Measurements from ENCODE around the gene LNX2. TPM values are rescaled to one million over a fixed set of nuclear protein-coding genes. Genes with fewer than 3 reads are reported as not detected.
"Not testable (repeated sequence)": the region's sequence is repeated elsewhere in the genome, so short reads cannot be mapped to it uniquely, and the experiment has no call there.

LNX2 gene
- total RNA-seq, 1 donor from 2014 or later = 10.1 TPM

DNA sequence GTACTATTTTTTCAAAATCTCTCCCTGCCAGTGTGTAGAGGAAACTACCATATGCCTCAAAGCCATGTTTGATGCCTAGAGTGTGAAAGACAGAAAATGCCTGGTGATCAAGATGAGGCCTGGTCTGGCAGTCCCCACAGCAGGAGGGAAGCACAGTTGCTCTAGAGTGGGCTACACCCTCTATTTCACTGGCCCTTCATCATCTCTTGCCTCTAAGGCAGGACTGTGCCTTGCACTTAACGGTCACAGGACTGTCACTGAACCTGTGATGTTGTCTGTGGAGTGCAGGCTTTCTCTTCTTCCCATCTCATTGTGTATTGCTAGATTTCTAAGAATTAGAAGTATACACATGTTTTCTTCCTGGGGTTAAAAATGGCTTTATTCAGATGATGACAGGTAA lies 17.7 kb upstream of the LNX2 start:
- ATAC-seq (no peak), DNase-seq (ENCODE audit: low spot score) (no peak)

DNA sequence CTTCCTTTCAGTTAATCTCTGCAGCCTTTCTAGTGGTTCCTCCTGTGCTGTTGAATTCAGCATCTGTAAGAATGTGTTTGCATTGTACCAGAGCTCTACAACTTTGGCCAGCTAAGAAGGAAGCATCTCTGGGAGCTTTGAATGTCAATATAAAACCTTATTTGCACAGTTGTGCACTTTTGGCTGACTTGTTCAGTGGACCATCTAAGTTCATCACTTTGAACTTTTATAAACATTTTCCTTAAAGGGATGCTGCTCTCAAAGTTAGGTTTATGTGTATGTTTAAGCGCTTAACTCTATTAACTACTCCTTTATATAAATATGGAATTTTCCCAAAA lies 16.9 kb upstream of the LNX2 start:
- ATAC-seq (peak; percentile 42), DNase-seq (ENCODE audit: low spot score) (no peak)

DNA sequence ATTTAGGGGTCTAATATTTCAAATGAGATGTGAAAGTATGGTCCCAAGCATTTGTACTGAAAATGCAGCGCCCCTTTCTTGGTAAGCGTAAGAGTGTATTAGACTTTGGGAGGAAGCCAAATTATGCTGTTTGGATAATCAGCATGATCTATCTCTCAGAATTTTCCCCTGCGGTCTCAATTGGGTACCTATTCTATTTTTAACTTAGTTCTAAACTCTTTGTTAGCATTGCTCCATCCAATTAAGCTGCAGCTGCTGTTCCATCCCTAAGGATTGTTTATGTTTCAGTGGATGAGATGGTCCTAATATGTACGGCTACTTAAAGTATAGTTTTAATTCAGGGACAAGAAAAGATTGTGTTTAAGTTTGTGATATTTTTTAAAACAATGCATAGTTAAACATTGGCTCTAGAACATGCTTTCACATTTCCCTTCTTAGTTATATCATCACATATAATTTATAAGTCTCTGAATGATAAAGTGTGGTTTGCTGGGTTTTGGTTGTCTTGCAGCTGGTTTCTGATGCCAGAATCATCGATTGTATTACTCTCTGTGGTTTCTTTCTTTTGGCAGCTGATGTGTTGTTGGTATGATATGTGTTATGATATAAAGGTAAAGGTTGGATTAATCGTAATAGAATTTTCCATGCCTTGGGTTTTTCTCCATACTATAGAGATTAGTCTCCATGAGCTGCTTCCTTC lies 16.4 kb upstream of the LNX2 start:
- ATAC-seq (no peak), DNase-seq (ENCODE audit: low spot score) (no peak)

DNA sequence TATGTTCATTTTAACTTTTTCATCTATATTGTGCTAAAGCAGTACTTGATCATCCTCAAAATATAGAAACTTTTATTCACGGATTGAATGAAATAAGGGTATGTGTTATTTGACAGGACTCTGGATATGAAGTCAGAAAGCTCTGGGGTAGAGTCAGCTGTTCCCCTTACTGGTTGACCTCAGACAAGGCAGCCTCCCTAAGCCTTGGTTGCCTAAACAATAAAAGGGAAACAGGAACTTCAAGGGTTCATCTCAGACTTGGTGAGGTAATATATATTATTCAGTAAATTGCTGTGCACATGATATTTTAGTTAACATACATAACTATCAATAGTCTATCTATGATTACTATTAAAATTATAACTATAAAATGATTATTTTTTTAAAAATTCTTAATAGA lies 14.9 kb upstream of the LNX2 start:
- DNase-seq (ENCODE audit: low spot score) (no peak), ATAC-seq (no peak)

DNA sequence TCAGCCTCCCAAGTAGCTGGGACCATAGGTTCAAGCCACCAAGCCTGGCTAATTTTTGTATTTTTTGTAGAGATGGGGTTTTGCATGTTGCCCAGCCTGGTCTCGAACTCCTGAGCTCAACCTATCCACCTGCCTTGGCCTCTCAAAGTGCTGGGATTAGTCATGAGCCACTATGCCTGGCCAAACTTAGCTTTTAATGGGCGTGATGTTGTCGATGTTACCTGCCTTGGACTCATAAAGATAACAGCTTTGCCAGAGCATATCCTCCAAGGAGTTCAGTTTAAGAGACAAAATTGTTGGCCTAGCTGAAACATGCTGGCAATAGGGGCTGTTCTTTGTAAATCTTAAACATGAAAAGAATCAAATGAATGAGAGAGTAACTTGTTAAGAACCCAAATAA lies 14.5 kb upstream of the LNX2 start:
- DNase-seq (ENCODE audit: low spot score) = no peak
- no peak for ATAC-seq

DNA sequence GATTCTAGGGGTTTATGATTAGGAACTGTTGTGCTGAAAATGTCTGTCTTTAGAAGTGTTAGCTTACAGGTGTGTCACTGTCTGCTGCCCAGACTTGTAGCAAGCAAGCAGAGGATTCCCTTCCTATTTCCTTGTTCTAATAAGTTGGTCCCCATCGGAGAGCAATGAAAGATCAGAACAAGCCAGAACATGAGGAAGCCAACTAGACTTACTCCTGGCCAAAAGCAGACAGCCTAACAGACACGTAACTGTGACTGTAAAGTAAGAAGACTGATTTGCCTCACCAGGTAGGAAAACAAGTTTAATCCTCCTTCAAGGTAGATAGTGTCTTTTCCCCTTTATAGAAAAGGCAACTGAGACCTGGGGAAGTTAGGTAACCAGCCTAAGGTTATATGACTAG lies 13.9 kb upstream of the LNX2 start:
- no peak for DNase-seq (ENCODE audit: low spot score)
- ATAC-seq = no peak

DNA sequence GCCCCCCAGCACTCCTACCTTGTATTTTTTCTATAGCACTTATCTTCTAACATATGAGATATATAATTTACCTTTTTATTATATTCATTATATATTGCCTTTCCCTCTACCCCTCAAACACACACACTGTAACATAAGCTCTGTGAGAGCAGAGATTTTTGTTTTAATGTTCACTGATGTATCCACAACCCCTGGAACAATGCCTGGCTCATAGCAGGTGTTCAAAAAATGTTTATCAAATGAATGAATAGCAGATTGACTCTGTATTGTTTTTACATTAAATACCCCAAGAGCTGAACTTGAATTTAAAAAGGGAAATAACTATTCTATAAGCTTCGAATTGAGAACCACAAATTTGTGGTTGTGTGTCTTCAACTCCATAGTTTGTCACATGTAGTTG lies 12.3 kb upstream of the LNX2 start:
- no peak for DNase-seq (ENCODE audit: low spot score)
- ATAC-seq = no peak

DNA sequence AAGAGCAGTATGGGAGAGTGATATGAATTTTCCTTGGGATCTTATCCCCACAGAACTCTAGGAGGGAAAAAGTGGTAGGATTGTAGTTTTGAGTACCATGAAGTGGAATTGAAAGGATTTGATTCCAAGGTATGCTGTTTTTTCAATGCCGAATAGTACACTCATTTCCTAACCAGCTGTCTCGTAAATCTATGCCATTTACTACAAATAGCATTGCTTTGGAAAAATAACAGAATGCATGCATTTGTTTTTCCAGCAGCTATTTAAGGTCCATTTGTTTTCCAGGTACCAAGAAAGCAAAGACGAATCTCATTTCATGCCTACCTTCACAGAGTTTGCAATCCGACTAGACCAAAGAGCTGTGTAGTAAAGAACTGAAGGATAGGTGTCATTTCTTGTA lies 11.9 kb upstream of the LNX2 start:
- DNase-seq (ENCODE audit: low spot score) (no peak), ATAC-seq (no peak)

DNA sequence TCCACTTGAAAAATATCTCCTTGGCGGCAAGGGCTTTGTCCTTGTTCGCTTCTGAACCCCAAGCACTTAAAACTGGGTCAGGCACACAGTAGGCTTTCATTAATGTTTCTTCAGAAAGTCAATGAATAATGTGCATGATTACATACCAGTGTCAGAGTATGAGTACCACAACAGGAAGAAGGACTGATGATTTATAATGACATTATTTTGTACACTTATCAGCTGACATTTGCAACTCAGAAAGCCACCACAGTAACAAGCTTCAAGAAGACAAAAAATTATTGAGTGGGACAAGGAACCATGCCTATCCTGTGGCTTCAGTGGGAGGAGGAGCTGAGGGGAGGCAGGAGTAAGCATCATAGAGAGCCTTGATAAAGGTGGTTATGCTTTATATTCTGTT lies 11.3 kb upstream of the LNX2 start:
- ATAC-seq = no peak

DNA sequence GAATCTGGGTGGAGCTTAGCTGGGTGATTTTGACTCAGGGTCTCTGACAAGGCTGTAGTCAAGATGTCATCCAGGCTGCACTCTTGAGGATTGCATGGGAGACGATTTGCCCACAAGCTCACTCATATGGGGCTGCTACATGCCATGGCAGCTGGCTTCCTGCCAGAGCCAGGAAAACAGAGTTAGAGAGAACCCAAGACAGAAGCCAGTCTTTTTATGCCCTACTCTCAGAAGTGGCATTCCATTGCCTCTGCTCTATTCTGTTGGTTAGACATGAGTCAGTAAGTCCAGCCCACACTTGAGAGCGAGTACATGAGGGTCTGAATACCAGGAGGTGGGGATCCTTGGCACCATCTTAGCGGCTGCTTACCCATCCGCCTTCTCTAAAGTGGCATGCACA lies 10.8 kb upstream of the LNX2 start:
- DNase-seq (ENCODE audit: low spot score) (no peak), ATAC-seq (no peak)

More for the DNA sequence above, 11.3 kb upstream of the LNX2 start:
- no peak for DNase-seq (ENCODE audit: low spot score)

DNA sequence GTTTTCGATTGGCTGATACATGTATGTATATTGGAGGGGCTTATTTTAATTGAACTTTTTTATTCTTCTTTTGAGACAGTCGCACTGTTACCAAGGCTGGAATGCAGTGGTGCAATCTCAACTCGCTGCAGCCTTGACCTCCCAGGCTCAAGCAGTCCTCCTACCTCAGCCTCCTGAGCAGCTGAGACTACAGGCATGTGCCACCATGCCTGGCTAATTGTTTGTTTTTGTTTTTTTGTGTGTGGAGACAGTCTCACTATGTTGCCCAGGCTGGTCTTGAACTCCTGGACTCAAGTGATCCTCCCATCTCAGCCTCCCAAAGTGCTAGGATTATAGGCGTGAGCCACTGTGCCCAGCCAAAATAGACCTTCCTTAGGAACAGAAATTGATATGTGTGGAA lies 8.4 kb upstream of the LNX2 start:
- DNase-seq (ENCODE audit: low spot score); ATAC-seq: not testable (repeated sequence)

DNA sequence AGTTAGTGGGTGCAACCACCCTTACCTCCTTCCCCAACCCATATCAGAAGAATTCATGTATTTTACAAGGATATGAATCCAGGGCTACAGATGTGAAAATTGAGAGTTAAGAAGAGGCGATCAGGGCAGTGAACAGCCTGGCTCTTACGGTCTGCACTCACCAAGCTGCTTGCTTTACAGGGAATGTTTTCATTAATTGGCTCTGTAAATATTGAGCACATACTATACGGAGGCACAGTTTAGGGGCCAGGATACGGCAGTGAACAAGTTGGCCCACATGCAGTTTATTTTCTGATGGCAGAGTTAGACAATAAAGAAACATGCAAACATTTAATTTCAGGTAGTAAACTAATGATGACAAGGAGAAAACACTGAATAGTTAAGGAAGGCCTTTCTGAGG lies 7.8 kb upstream of the LNX2 start:
- DNase-seq (ENCODE audit: low spot score) = no peak
- no peak for ATAC-seq

DNA sequence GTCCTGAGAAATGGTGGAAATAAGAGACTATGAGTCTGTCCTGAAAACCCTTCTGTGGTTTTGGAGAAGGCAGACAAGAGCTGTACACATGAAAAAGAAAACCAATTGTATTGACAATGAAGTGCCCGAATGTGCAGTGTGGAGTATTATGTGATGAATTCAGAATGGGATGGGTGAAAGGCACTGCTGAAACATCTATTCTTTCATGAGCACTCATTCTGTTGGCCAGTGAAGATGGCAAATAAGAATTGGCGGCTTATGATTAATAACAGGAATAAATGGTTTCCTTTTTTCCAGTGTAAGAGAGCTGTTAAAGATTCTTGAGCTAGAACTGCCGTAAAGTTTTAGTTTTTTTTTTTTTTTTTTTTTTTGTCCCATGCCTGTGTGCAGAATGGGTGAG lies 7.1 kb upstream of the LNX2 start:
- no peak for DNase-seq (ENCODE audit: low spot score)
- ATAC-seq = no peak

DNA sequence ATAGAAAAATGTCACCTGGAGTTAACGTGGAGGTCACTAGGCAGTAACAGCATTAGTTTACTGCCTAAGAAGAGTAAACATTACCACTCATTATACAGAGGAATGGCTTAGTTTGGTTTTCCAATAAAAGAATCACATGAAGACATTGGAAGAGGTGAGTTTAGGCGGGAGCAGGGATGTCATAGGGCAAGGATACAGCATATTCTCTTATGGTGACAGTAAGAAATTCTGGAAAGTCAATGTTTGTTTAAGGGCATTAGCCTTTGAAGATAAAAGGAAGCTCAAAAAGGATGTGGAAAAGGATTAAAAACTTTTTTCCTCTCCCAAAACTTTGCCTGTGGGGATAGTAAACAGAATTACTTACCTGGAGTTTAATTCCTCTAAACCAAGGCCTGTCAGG lies 5.5 kb upstream of the LNX2 start:
- ATAC-seq (no peak), DNase-seq (ENCODE audit: low spot score) (no peak)

DNA sequence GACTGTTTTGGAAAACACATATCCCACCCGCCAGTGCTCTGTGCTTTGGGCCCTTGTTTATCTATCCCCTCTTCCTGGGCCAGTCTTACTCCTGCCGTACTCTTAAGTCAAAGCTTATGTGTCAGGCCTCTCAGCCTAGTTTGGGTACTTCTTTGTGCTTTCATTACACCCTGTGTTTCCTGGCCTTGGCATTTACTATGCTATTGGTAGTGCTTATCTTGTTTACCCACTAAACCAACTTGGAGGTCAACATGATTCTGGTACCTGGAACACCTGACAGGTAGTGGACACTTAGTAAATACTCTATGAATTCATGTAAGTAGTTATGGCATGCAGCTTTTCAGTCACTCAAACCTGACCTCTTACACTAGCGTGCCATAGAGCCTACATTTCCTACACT lies 3.7 kb upstream of the LNX2 start:
- no peak for ATAC-seq
- DNase-seq (ENCODE audit: low spot score) = no peak

DNA sequence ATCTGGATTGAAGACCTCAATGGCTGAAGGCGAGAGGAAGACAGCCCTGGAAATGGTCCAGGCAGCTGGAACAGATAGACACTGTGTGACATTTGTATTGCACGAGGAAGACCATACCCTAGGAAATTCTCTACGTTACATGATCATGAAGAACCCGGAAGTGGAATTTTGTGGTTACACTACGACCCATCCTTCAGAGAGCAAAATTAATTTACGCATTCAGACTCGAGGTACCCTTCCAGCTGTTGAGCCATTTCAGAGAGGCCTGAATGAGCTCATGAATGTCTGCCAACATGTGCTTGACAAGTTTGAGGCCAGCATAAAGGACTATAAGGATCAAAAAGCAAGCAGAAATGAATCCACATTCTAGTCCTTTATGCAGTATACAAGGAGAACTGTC lies 2.6 kb upstream of the LNX2 start:
- DNase-seq (ENCODE audit: low spot score) = no peak
- no peak for ATAC-seq

DNA sequence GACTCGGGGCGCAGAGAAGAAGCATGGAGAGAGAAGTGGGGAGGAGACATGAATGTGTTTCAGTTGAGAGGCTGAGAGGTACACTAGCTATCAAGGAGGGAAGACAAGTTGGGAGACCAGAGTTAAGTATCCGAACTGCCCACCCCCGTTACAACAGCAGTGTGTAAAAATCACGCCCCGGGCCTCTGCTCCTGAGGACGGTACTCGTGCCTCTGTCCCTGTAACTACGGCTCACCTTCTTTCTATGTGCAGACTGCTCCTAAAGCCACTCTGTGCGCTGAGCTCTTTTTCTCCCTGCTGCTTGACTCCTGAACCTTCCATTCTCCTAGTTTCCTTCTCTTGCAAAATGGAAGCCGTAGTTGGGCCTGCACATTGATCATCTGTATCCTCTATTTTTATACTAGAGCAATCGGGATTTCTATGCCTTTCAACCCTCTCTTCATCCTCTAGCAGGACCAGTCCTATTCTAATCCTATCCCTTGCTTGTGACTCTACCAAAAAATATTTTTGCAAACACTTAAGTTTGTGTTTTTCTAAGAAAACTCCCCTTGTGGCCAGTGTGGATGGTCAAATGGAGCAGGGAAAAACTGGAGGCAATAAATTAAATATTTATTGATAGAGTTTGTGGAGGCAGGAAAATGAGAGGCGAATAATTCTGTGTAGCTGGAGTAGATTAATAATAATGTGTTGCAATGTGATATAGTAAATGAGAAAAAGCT lies 1.9 kb upstream of the LNX2 start:
- DNase-seq (ENCODE audit: low spot score) = no peak

DNA sequence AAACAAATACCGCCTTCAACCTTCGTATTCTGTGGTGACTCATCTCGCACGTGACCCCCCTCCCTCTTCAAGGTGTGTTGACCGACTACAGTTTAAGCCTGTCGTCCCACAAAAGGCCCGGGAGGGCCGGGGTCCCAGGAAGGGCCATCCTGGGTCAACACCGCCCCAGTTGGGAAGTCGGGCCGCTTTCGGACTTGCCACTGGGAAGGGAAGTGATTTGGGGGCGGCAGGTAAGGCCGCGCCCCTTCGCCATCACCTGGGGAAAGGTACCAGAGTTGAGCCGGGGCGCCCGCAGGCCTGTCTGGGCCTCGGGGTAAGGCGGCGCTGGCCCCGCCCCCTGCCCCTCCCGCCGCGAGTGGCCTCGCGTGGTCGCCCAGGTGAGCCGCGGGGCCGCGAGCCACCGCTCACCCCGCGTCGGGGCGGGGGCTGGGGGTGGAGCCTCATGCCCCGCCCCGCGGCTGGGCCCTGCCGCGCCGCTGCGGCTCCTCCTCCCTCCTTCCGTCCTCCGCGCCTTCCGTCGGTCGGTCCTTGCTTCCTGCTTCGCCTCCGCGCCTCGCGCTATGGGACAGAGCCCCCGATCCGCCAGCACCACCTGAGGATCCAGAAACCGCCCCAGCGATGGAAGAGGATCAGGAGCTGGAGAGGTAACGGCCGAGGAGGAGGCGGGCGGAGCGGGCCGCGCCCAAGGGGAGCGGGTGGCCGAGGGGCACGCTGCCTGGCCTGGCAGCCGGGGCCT lies 1.2 kb upstream of the LNX2 start, which contains the start of gene POLR1D:
TSS of gene POLR1D (plus strand) at position 527 of the 736 bp plus-strand sequence. CDS start at position 619, 92 bp downstream.
- peak; percentile 78 for ATAC-seq
- DNase-seq (ENCODE audit: low spot score) = peak; percentile 89

More for the DNA sequence above, 1.9 kb upstream of the LNX2 start:
- no peak for ATAC-seq

DNA sequence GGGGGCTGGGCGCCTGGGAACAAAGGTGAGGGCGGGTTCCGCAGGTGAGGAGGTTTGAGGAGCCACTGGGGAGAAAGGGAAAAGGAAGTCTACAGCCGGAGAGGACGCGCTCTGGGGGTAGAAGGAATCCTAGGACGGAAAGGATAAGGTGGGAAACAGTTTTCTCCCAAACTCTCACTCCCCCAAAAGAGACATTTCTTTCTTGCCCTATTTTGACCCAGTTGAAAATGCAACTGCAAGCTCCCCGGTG lies 712 bp upstream of the LNX2 start:
- ATAC-seq (peak; percentile 20), DNase-seq (ENCODE audit: low spot score) (no peak)

DNA sequence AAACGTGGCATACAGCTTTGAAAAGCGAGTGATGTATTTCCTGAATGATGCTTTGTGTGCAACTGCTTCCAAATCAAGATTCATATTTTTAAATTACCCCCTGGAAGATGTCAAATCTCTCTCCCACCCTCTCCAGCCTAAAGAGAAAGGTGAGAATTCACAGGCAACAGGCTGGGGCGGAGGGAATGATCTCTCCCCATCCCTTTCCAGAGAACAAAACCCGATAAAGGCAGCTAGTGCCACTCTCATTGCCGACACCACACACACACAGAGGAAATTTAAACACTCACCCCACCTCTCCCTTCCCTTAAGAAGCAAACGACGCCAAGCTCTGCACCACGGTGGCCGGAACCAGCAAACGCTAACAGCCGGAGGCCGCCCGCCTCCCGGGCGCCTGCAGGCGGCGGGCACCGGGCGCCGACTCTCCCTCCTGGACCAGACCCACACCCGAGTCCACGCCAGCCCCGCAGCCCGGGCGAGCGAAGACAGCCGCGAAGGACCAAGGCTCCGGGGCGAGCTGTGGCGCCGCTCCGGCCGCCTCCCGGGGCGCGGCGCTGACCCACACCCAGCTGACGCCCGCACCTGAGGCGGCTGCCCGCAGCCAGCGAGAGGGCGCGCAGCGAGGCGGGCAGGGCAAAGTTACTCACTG lies 477 bp downstream of the LNX2 start:
- DNase-seq (ENCODE audit: low spot score) = no peak

DNA sequence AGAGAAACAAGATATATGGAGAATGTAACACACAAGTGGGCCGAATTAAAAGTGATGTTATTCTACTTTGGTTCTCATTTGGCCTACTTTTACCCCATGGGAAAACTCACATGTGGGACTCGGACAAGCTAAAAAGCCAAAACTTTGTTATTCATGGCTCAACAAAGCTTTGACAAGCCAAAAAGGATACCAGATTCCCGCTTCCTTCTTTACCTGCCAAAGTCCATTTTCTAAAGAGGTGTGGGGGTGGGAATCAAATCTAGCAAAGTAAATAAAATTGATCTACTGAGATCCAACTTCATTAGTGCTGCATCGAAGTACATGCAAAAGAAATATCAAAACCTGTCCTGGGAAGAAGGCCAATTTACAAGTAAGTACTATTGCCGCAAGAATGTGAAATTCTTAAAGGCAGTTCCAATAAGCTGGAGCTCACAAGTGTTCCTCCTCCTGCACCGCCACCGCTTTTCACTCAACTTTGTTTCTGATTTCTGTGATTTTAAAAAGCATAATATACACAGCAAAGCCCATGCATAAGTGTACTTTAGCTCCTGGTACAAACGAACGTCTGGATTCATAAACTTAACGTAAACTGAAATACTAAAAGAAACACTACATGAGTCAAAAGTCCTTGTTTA lies 1.1 kb downstream of the LNX2 start:
- ATAC-seq (no peak), DNase-seq (ENCODE audit: low spot score) (no peak)

More for the DNA sequence above, 477 bp downstream of the LNX2 start:
- peak; percentile 41 for ATAC-seq

All from left lobe of liver (tissue), 2 donors.